NCI-H2196 treated with DMSO at 0.1 percent for 48 hours (cell line): ENCODE results near the gene DNM1.
A peak's percentile ranks its signal among the peaks of the same experiment; 100 is the strongest.
"Not testable (repeated sequence)": the region's sequence is repeated elsewhere in the genome, so short reads cannot be mapped to it uniquely, and the experiment has no call there.

Experiments
- DNase-seq: peaks from one replicate; lab custom pipeline; 2025; ENCODE audit not compliant: unreplicated experiment; lab: John Stamatoyannopoulos, UW

Gene DNM1

GRCh38 chr9:128274245-128274644, 71.1 kb downstream of the DNM1 start:
- no peak for DNase-seq

DNA sequence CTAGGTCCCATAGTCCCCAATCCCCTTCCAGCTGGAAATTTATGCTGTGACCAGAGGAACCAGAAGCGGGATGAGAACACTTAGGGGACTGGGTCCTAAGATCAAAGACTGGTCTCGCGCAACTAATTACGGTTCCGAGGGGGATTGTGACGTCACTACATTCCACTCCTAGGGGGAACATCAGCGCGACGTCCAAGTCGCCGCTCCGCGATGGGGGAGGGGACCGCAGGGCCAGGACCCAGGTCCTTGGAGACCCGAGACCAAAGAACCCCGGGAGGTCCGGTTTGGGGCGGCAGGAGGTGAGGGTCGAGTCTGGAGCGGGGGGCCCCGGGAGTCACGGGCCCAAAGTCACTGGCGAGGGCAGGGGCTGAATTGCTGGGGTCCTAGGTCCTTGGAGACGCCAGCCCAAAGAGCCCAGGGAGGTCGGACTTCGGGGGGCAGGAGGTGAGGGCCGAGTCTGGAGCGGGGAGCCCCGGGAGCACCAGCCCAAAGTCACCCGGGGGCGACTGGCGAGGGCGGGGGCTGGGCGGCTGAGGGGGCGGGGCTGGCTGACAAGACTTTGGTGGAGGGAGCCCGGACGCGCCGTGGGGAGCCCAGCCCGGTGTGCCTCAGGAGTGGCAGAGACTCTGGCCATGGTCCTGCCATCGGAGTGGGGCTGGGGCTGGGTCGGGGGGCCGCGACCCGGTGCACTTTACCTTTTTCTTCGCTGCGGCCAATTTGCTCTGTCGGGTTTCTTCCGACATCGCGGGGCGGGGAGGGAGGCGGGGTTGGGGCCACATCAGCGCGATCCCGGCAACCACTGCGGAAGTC, 72.2 kb downstream of the DNM1 start, which contains the start of gene GOLGA2:
Gene GOLGA2, minus strand, starts transcription at position 810 of the 810 bp plus-strand sequence. Its CDS starts 31 bp downstream, at position 779.
- no peak for DNase-seq

DNA sequence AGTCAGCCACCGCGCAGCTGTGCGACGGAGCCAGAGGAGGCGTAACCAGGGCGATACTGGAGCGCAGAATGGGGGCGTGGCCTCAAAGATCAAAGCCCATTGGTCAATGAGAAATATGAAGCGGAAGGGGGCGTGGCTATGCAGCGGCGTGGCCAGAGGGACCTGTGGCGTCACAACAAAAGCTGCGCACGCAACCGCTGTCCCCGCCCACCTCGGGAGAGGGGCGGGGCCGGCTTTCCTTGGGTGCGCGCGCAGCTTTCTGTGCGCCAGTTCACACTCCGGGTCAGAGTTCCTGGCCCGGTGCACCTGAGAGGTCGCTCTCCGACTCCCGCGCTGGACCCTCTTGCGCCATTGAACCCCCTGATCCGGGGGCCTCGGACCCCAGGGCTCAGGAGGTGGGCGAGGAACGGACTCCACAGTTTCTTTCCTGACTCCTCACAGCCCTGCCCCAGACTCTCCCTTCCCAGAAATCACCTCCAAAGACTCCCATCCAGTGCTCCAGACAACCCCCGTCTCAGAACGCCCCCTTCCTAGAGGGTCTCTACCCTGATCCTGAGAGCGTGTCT, 72.9 kb downstream of the DNM1 start, which contains the start of gene SWI5:
Gene SWI5, plus strand, starts transcription at position 269 of the 566 bp plus-strand sequence.
- peak; percentile 99 for DNase-seq

DNA sequence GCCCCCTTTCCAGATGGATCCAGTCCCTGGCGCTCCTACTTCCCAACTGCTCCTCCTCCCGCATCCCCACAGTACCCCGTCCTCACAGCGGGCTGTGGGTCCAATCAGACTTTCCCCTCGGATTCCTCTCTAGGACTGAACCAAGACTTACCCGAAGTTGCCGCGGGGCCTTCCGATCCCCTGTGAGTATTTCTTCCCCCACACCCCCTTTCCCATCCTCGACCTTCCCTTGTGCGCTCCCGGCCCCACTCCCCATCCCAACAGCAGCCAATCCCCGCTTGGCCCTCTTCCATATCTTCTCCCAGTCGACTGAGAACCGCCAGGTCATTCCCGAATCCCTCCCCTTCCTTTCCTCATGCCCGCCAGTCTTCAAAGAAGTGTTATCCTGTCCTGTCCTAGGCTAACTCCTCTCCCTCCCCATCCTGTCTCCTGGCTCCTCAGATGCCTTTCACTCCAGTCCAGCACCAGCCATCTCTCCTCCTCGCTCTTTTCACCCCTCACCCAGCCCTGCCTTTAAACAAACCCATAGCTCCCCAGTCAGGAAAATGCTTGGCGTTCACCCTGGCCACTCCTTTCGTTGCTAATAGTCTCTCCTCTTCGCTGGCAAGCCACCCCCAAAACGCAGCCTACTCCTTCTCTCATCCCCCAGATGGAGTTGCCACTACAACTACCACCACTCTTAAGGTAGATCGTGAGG, 73.5 kb downstream of the DNM1 start:
- no peak for DNase-seq

- DNase-seq: not testable (repeated sequence)
These were observed 76.2 kb downstream of the DNM1 start for GRCh38 chr9:128279088-128280073.

DNA sequence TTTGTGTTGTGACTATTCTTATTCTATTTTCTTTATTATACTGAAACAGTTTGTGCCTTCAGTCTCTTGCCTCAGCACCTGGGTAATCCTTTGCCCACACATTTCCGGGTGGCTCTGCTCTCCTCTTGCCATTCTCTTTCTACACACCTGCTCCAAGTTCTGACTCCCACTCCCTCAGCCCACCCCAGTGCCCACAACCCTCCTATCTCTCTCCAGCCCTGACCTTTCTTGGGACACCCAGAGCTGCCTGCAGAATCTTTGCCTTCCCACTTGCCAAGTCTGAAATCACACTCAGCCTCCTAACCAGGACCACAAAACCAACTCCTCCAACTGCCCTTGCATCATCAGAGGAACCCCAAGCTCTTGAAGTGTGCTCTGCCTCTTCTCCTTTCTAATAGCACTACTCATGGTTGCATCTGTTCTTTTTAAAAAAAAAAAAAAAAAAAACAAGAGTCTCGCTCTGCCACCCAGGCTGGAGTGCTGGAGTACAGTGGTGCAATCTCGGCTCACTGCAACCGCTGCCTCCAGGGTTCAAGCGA, 77.0 kb downstream of the DNM1 start:
- no peak for DNase-seq

GRCh38 chr9:128282500-128282899, 79.3 kb downstream of the DNM1 start:
- DNase-seq: no peak

- DNase-seq: no peak
These were observed 82.0 kb downstream of the DNM1 start for GRCh38 chr9:128285033-128285784.

DNA sequence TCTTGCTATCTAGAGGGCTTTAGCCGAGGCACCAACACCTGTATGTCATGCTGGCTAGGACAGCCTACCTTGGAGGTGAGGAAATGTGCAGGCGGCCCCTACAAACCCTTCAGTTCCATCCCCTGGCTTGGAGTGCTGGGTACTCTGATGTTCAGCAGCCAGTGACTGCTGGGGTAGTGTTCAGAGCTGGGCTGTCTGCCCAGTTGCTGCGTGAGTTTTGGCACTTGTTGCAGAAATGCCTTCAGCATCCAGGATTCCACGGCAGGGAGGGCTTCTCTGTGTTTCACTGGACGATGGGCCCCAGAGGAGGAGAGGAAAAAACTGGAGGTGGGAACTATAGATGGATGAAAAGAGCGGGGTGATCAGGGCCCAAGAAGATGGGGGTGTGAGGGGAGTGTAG, 83.3 kb downstream of the DNM1 start:
- DNase-seq: no peak

GRCh38 chr9:128288273-128289004, 85.3 kb downstream of the DNM1 start:
- DNase-seq: no peak

- DNase-seq: no peak
These were observed 88.8 kb downstream of the DNM1 start for GRCh38 chr9:128292009-128292408.

GRCh38 chr9:128293091-128293490, 89.9 kb downstream of the DNM1 start:
- DNase-seq: no peak

DNA sequence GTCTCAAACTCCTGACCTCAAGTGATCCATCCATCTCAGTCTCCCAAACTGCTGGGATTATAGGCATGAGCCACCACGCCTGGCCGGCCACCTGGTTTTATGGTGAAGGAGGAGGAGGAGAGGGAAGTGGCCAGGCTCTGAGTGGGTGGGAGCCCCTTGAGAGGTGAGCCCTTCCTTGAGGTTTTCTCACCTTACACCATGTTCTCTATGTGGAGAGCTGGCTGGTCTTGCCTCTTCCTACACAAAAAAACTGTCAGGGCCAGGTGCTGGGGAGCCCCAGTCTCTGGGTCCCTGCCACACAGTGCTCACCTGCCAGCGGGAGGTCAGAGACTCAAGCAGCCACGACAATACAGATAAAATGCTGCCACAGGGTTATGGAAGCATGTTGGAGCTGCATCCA, 91.0 kb downstream of the DNM1 start:
- DNase-seq: no peak

GRCh38 chr9:128296340-128297220, 93.4 kb downstream of the DNM1 start:
- no peak for DNase-seq

GRCh38 chr9:128297221-128297773, 94.1 kb downstream of the DNM1 start:
- DNase-seq: no peak

- no peak for DNase-seq
These were observed 95.6 kb downstream of the DNM1 start for GRCh38 chr9:128298535-128299482.
